HCT116 (cell line): Measurements from ENCODE around the gene GATM.

Experiments
- CTCF ChIP-seq, 3 experiments: fragments of 200-600 bp in 1 of 3; sonication (generic) in 1 of 3; IDR thresholded peaks in 2 of 3; conservative IDR thresholded peaks in 1 of 3; 2 replicates each; pipeline ENCODE4 v1.5.1; 2012 to 2017; ENCODE audit warnings: low read depth in 2 of 3, low read length in 2 of 3, antibody characterized with exemption in 1 of 3, borderline replicate concordance in 1 of 3, control low read depth in 1 of 3, mild to moderate bottlenecking in 1 of 3, mixed read lengths in 1 of 3, mixed run types in 1 of 3, moderate library complexity in 1 of 3; ENCODE audit not compliant: insufficient read depth in 1 of 3
- ELF1 ChIP-seq: IDR thresholded peaks from 2 replicates; pipeline ENCODE4 v1.6.1; 2012; ENCODE audit warnings: low read depth, borderline replicate concordance
- EZH2 ChIP-seq: fragments of 200-600 bp; sonication (generic); IDR thresholded peaks from 2 replicates; pipeline ENCODE4 v1.6.1; 2017; ENCODE audit warnings: antibody characterized with exemption, mixed run types
- JUND ChIP-seq: IDR thresholded peaks from 2 replicates; pipeline ENCODE4 v1.6.1; 2012
- POLR2A ChIP-seq: IDR thresholded peaks from 2 replicates; pipeline ENCODE4 v1.7.0; 2011; ENCODE audit warnings: borderline replicate concordance; ENCODE audit not compliant: insufficient read depth, insufficient read length; ENCODE audit errors: extremely low read depth
- SIN3A ChIP-seq: IDR thresholded peaks from 2 replicates; pipeline ENCODE4 v1.6.1; 2012; ENCODE audit warnings: low read depth
- SRF ChIP-seq: IDR thresholded peaks from 2 replicates; pipeline ENCODE4 v1.6.1; 2012; ENCODE audit warnings: low read depth
- ZFX ChIP-seq: fragments of 450-650 bp; IDR thresholded peaks from 2 replicates; pipeline ENCODE4 v1.6.1; 2017

- TF ChIP-seq ELF1 (no peak), SIN3A (no peak), EZH2 (no peak), POLR2A (no peak), CTCF (IDR thresholded peaks at IDR 0.05 in 2 of 3, conservative IDR thresholded peaks at IDR 0.05 in 1 of 3; ENCODE audit: borderline replicate concordance in 1 of 3, insufficient read depth in 1 of 3, low read depth in 2 of 3, low read length in 2 of 3) (no peak), JUND (no peak), SRF (no peak), ZFX (no peak)
These were observed 6.4 kb upstream of the GATM start for GRCh38 chr15:45384700-45385099.
